Hepatocyte (in vitro differentiated cells): ENCODE data around the gene C1orf94. TPM values are rescaled to one million over a fixed set of nuclear protein-coding genes. Genes with fewer than 3 reads are reported as not detected.

Source experiments
- DNase-seq: peaks from one replicate; pipeline ENCODE4 v3.0.0-alpha.2; 2016; ENCODE audit warnings: low spot score
- H2AFZ ChIP-seq: fragments of 200-600 bp; sonication (generic); 2 replicates; pipeline ENCODE4 v1.6.0; 2016; ENCODE audit warnings: antibody characterized with exemption, mild to moderate bottlenecking
- H3K27ac ChIP-seq: fragments of 200-600 bp; sonication (generic); 2 replicates; pipeline ENCODE4 v1.5.1; 2016; ENCODE audit warnings: mild to moderate bottlenecking
- H3K27me3 ChIP-seq: fragments of 200-600 bp; sonication (generic); 2 replicates; pipeline ENCODE4 v1.6.1; 2016
- H3K36me3 ChIP-seq: fragments of 200-600 bp; sonication (generic); replicated peaks from 2 replicates; pipeline ENCODE4 v1.5.1; 2016; ENCODE audit warnings: low read depth; ENCODE audit not compliant: insufficient read depth
- H3K4me1 ChIP-seq: fragments of 200-600 bp; sonication (generic); 2 replicates; pipeline ENCODE4 v1.5.1; 2016; ENCODE audit warnings: mild to moderate bottlenecking, moderate library complexity; ENCODE audit not compliant: insufficient read depth
- H3K4me2 ChIP-seq: fragments of 200-600 bp; sonication (generic); 2 replicates; pipeline ENCODE4 v1.6.0; 2016
- H3K4me3 ChIP-seq: fragments of 200-600 bp; sonication (generic); 2 replicates; pipeline ENCODE4 v1.5.1; 2016; ENCODE audit warnings: mild to moderate bottlenecking
- H3K79me2 ChIP-seq: fragments of 200-600 bp; sonication (generic); 2 replicates; pipeline ENCODE4 v1.6.0; 2017; ENCODE audit warnings: mild to moderate bottlenecking
- H3K9me2 ChIP-seq: fragments of 200-600 bp; sonication (generic); replicated peaks from 2 replicates; pipeline ENCODE4 v1.6.0; 2017; ENCODE audit warnings: mild to moderate bottlenecking; ENCODE audit not compliant: insufficient read depth
- H3K9me3 ChIP-seq: fragments of 200-600 bp; sonication (generic); 2 replicates; pipeline ENCODE4 v1.5.1; 2016; ENCODE audit warnings: low read depth, mild to moderate bottlenecking
- H4K20me1 ChIP-seq: fragments of 200-600 bp; sonication (generic); 2 replicates; pipeline ENCODE4 v1.6.0; 2016; ENCODE audit warnings: mild to moderate bottlenecking; ENCODE audit not compliant: insufficient read depth, poor library complexity, severe bottlenecking
- CTCF ChIP-seq: fragments of 200-600 bp; sonication (generic); IDR thresholded peaks from 2 replicates; pipeline ENCODE4 v1.5.1; 2016; ENCODE audit warnings: antibody characterized with exemption, mild to moderate bottlenecking; ENCODE audit not compliant: poor library complexity
- EZH2 ChIP-seq: fragments of 200-600 bp; sonication (generic); IDR thresholded peaks from 2 replicates; pipeline ENCODE4 v1.6.1; 2016; ENCODE audit warnings: antibody characterized with exemption, mild to moderate bottlenecking, borderline replicate concordance
- EZH2phosphoT487 ChIP-seq: fragments of 200-600 bp; sonication (generic); IDR thresholded peaks from one replicate; pipeline ENCODE4 v1.6.1; 2018; ENCODE audit warnings: antibody characterized with exemption, mild to moderate bottlenecking, low read depth, moderate library complexity; ENCODE audit not compliant: unreplicated experiment, severe bottlenecking
- WGBS: methylation state at CpG from one replicate; pipeline ENCODE4 v1.1.6; 2016; ENCODE audit warnings: low lambda C conversion rate; ENCODE audit errors: missing lambda C conversion rate; 5-methylcytosine and 5-hydroxymethylcytosine counted together
- polyA plus RNA-seq: library from polyadenylated mRNA; unstranded; fragments of >200 nt; fragmentation: Nextera tagmentation; extraction: Ambion mirVana; gene quantifications from 2 replicates; pipeline ENCODE4 v1.2.1, GENCODE V29; 2016
- total RNA-seq: library from RNA; depleted of rRNA; stranded (reverse); fragments of >200 nt; gene quantifications from 2 replicates; pipeline ENCODE4 v1.2.3, GENCODE V29; 2014

The C1orf94 gene
- total RNA-seq, result not detected in 2 replicates
- polyA plus RNA-seq, result not detected in 2 replicates

- H3K27ac ChIP-seq, result no peak within 1 kb of the TSS
- H2AFZ ChIP-seq, result no peak within 1 kb of the TSS
- no peaks in the 10 kb centered on the region for H3K9me3 ChIP-seq
- H3K9me2 ChIP-seq, result no peaks in the 10 kb centered on the region
- H3K27me3 ChIP-seq, result peaks cover 82% of the 10 kb centered on the region
- H3K4me2 ChIP-seq, result peak within 1 kb of the TSS; percentile 61
- no peaks in the 10 kb centered on the region for H4K20me1 ChIP-seq
- H3K4me1 ChIP-seq, result peaks cover 4% of the 10 kb centered on the region
- TF ChIP-seq EZH2, result no peak
- no peak for TF ChIP-seq EZH2phosphoT487
- TF ChIP-seq CTCF, result no peak
- DNase-seq, result no peak
- no peak within 1 kb of the TSS for H3K4me3 ChIP-seq
- no peaks in the 10 kb centered on the region for H3K36me3 ChIP-seq
- H3K79me2 ChIP-seq, result no peaks in the 10 kb centered on the region
- 26% methylated on average over 43 of the region's 58 CpGs for WGBS
Observed at GRCh38 chr1:34176830-34177603, at the start of gene C1orf94. TSS of gene C1orf94 (plus strand) at chr1:34176907. CDS start at chr1:34177790, 883 bp downstream.

- no peaks in the 10 kb centered on the region for H4K20me1 ChIP-seq
- DNase-seq, result no peak
Observed at GRCh38 chr1:34127006-34128000, 49.4 kb upstream of the C1orf94 start.

More at GRCh38 chr1:34127006-34128000, 49.4 kb upstream of the C1orf94 start:
- no peaks in the 10 kb centered on the region for H3K9me2 ChIP-seq
- H3K27ac ChIP-seq, result no peak overlapping the region
- H3K79me2 ChIP-seq, result no peaks in the 10 kb centered on the region
- H3K4me3 ChIP-seq, result no peak overlapping the region
- no peak for TF ChIP-seq CTCF
- no peak for TF ChIP-seq EZH2
- TF ChIP-seq EZH2phosphoT487, result no peak
- no peak overlapping the region for H2AFZ ChIP-seq
- no peaks in the 10 kb centered on the region for H3K4me1 ChIP-seq
- 87% methylated on average over 15 of the region's 15 CpGs for WGBS
- H3K9me3 ChIP-seq, result no peaks in the 10 kb centered on the region
- no peaks in the 10 kb centered on the region for H3K27me3 ChIP-seq
- no peaks in the 10 kb centered on the region for H3K36me3 ChIP-seq
- no peak overlapping the region for H3K4me2 ChIP-seq
